CD4-positive, alpha-beta T cell (primary cell): Measurements from ENCODE around the gene ENTPD7. TPM values are rescaled to one million over a fixed set of nuclear protein-coding genes. Genes with fewer than 3 reads are reported as not detected.
"Not testable (repeated sequence)": the region's sequence is repeated elsewhere in the genome, so short reads cannot be mapped to it uniquely, and the experiment has no call there.

ENCODE experiments used
- ATAC-seq: fragments of 200-7000 bp; cut with Tn5 transposase; one replicate; pipeline ENCODE4 v1.10.0; 2022; ENCODE audit warnings: mild to moderate bottlenecking; ENCODE audit not compliant: poor library complexity
- CTCF ChIA-PET: fragments of 350-600 bp; sonication (Branson Sonifier 250); formaldehyde crosslinking; loops from one replicate; lab custom pipeline; 2021; ENCODE audit warnings: antibody characterized with exemption, inconsistent platforms; lab: Charles Lee
- POLR2A ChIA-PET: fragments of 350-600 bp; sonication (Branson Sonifier 250); formaldehyde crosslinking; loops from one replicate; lab custom pipeline; 2021; ENCODE audit warnings: antibody characterized with exemption, inconsistent platforms; lab: Charles Lee
- DNase-seq, 14 experiments: peaks; one replicate each; pipeline ENCODE4 v3.0.0-alpha.2; 2013 to 2020; ENCODE audit warnings: mixed read lengths in 2 of 14
- H3K27ac ChIP-seq, 2 donors: one replicate each; pipeline versions ENCODE4 v1.5.1 to v1.7.0; 2013; ENCODE audit warnings: low read length in 2 of 2, low read depth in 1 of 2, mild to moderate bottlenecking in 1 of 2
- H3K27me3 ChIP-seq, 2 experiments: 1 replicate in 1 of 2; 2 replicates in 1 of 2; pipeline versions ENCODE4 v1.6.1 to v1.7.0; 2013; ENCODE audit warnings: low read length in 2 of 2, control low read depth in 1 of 2, mild to moderate bottlenecking in 1 of 2, moderate library complexity in 1 of 2; ENCODE audit not compliant: insufficient read depth in 2 of 2, control insufficient read depth in 1 of 2
- H3K36me3 ChIP-seq: one replicate; pipeline ENCODE4 v1.6.1; 2013; ENCODE audit warnings: low read length, control low read depth; ENCODE audit not compliant: insufficient read depth
- H3K4me1 ChIP-seq: one replicate; pipeline ENCODE4 v1.6.1; 2013; ENCODE audit warnings: low read length, control low read depth; ENCODE audit not compliant: insufficient read depth
- H3K4me3 ChIP-seq: one replicate; pipeline ENCODE4 v1.5.1; 2013; ENCODE audit warnings: mild to moderate bottlenecking, low read length, moderate library complexity
- H3K9me3 ChIP-seq, 2 experiments: 1 replicate in 1 of 2; 2 replicates in 1 of 2; pipeline versions ENCODE4 v1.6.1 to v1.7.0; 2013; ENCODE audit warnings: low read length in 2 of 2, mild to moderate bottlenecking in 2 of 2, control low read depth in 1 of 2, moderate library complexity in 1 of 2; ENCODE audit not compliant: control insufficient read depth in 1 of 2, insufficient read depth in 1 of 2
- H3K27ac Mint-ChIP-seq: one replicate; pipeline ENCODE4 v1.8.0; 2020; ENCODE audit warnings: mixed read lengths
- H3K27me3 Mint-ChIP-seq: one replicate; pipeline ENCODE4 v1.8.0; 2021; ENCODE audit warnings: mixed read lengths
- H3K36me3 Mint-ChIP-seq: one replicate; pipeline ENCODE4 v1.8.0; 2021; ENCODE audit warnings: low read depth, mixed read lengths
- H3K4me1 Mint-ChIP-seq: one replicate; pipeline ENCODE4 v1.8.0; 2021; ENCODE audit warnings: low read depth, mixed read lengths
- H3K4me3 Mint-ChIP-seq: one replicate; pipeline ENCODE4 v1.8.0; 2020; ENCODE audit warnings: mild to moderate bottlenecking, mixed read lengths
- H3K9me3 Mint-ChIP-seq: one replicate; pipeline ENCODE4 v1.8.0; 2020; ENCODE audit warnings: mixed read lengths
- CTCF ChIP-seq: fragments of 200-600 bp; IDR thresholded peaks from one replicate; pipeline ENCODE4 v1.8.0; 2022; ENCODE audit warnings: antibody characterized with exemption, mild to moderate bottlenecking
- intact Hi-C, 2 experiments: fragments of 100-400 bp; cut with DNase I in 1 of 2; cut with micrococcal nuclease in 1 of 2; formaldehyde crosslinking; loops; one replicate each; pipeline versions ENCODE4 v1.15.1 to v1.9.0; 2023 to 2025; cut with DNase I, micrococcal nuclease
- total RNA-seq, 174 experiments: library from RNA in 2 of 174; stranded (reverse) in 2 of 174; gene quantifications; one replicate each; pipeline ENCODE4 v1.2.3 and lab custom pipeline; 2021 to 2026

ENTPD7 gene
- total RNA-seq, 2 experiments from 2014 or later = 1.1 to 1.4 TPM

GRCh38 chr10:99623919-99624318 is 35.4 kb upstream of the ENTPD7 start:
- TF ChIP-seq CTCF = no peak
- Mint-ChIP-seq H3K9me3 (no peaks in the 10 kb centered on the region), H3K27me3 (no peaks in the 10 kb centered on the region), H3K36me3 (peaks cover 10% of the 10 kb centered on the region), H3K27ac (peak overlapping the region; percentile 55), H3K4me3 (peak overlapping the region; percentile 31), H3K4me1 (peaks cover 21% of the 10 kb centered on the region)
- ChIA-PET CTCF (interaction anchor here (2.8 kb wide), 1 partner anchor 11 kb away, joined by 8 read pairs; no protein-coding TSS in a partner anchor), POLR2A (no interaction called here)
- peaks cover 14% of the 10 kb centered on the region for H3K4me1 ChIP-seq
- H3K4me3 ChIP-seq = no peak overlapping the region
- H3K9me3 ChIP-seq = no peaks in the 10 kb centered on the region
- DNase-seq (no peak), ATAC-seq (no peak)
- H3K27ac ChIP-seq = no peak overlapping the region
- H3K36me3 ChIP-seq = no peaks in the 10 kb centered on the region
- no peaks in the 10 kb centered on the region for H3K27me3 ChIP-seq
- intact Hi-C loops = loop anchor here (2.0 to 5.0 kb wide), 5 partner anchors 88 to 563 kb away; partner anchors contain the start of genes COX15 (in 1 of the 2), CUTC (in 1 of the 2), ERLIN1 (in 1 of the 2) and GOT1 (in 1 of the 2)

DNA sequence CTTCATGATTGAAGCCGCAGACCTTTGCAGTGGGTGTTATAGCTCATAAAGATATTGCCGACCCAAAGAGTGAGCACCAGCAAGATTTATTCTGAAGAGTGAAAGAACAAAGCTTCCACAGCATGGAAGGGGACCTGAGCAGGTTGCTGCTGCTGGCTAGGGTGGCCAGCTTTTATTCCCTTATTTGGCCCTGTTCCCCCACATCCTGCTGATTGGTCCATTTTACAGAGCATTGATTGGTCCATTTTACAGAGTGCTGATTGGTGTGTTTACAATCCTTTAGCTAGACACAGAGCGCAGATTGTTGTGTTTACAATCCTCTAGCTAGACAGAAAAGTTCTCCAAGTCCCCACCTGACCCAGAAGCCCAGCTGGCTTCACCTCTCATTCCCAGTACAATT is 34.2 kb upstream of the ENTPD7 start:
- intact Hi-C loops, H3K27me3 Mint-ChIP-seq, POLR2A ChIA-PET, H3K27me3 ChIP-seq, H3K9me3 ChIP-seq, DNase-seq, ATAC-seq, H3K36me3 Mint-ChIP-seq, H3K27ac Mint-ChIP-seq, H3K4me3 Mint-ChIP-seq, H3K36me3 ChIP-seq, H3K9me3 Mint-ChIP-seq, H3K27ac ChIP-seq, H3K4me1 ChIP-seq, H3K4me3 ChIP-seq: not testable (repeated sequence)
- CTCF ChIA-PET = interaction anchor here (0.6 to 2.8 kb wide), 3 partner anchors 12 to 39 kb away, joined by 3 to 8 read pairs (median 3); partner anchors contain the start of gene ENTPD7
- peaks cover 16% of the 10 kb centered on the region for H3K4me1 Mint-ChIP-seq

GRCh38 chr10:99628923-99629624 is 30.2 kb upstream of the ENTPD7 start:
- Histone ChIP-seq H3K9me3 (no peaks in the 10 kb centered on the region), H3K4me3 (no peak overlapping the region), H3K27me3 (peaks cover 6 to 10% of the 10 kb centered on the region in 2 experiments), H3K27ac (no peak overlapping the region), H3K36me3 (no peaks in the 10 kb centered on the region), H3K4me1 (no peaks in the 10 kb centered on the region)
- Mint-ChIP-seq H3K4me1 (no peaks in the 10 kb centered on the region), H3K27ac (no peak overlapping the region), H3K4me3 (no peak overlapping the region), H3K27me3 (peaks cover 16% of the 10 kb centered on the region), H3K9me3 (no peaks in the 10 kb centered on the region), H3K36me3 (no peaks in the 10 kb centered on the region)
- TF ChIP-seq CTCF = no peak
- CTCF ChIA-PET = no interaction called here
- intact Hi-C loops = no loop called here
- POLR2A ChIA-PET = no interaction called here
- ATAC-seq (no peak), DNase-seq (no peak)
